ENCODE measurements around the gene MEIS1.

Gene MEIS1

DNA sequence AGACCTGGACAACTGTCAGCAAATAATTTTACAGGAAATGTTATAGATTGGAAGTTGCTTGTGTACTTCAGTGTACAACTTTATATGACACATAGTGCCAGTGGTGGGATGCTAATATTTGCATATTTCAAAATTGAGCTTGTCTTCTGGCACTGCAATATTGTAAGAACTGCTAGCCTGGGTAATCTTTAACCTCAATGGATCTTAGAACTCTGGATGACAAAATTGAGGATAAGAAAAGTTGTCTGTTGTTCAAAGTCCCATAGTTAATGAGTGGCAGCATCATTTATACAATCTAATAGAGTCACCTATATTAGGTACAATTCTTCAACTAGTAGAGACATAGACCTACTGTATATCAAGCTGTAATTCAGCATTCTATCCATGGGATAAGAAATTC lies 110.3 kb downstream of the MEIS1 start:
- DNase-seq, result no peak

DNA sequence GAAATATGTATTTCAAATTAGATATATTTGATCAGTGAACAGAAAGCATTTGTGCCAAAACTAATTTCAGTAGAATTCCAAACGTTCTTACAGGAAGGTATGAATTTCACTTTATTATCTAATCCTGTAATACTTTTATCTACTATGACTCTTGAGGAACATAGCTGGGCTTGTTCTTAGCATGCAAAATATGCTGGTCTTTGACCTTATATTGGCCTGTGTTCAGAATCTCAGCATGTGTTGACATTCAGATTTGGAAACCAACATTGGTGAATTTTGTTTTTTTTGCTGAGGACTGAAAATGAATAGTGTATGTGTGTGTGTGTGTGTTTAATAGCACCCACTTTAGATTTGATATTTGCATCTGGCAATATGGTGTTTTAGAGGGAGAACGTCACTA lies 112.2 kb downstream of the MEIS1 start:
- no peak for DNase-seq

- no peak for DNase-seq
Measured at GRCh38 chr2:66547887-66548286, 113.0 kb downstream of the MEIS1 start.

DNA sequence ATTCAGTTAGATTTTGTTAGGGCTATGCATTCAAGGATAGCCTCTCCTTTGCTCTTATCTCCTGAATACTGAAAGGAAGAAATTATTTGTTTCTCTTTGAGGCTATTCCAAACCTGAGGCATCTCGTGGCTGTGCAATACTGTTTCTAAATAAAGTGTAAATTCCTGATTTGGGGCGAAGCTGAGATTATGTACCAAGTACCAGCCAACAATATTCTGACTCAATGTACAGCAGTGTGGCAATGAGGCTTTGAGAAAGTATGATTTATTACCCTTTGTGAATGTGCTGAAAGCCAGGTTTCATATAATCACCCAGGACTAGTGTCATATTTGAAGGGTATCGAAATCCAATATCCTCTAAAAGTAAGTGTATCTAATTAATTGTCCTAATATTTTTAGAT lies 113.5 kb downstream of the MEIS1 start:
- no peak for DNase-seq

GRCh38 chr2:66550826-66551225 lies 115.9 kb downstream of the MEIS1 start:
- no peak for DNase-seq

DNA sequence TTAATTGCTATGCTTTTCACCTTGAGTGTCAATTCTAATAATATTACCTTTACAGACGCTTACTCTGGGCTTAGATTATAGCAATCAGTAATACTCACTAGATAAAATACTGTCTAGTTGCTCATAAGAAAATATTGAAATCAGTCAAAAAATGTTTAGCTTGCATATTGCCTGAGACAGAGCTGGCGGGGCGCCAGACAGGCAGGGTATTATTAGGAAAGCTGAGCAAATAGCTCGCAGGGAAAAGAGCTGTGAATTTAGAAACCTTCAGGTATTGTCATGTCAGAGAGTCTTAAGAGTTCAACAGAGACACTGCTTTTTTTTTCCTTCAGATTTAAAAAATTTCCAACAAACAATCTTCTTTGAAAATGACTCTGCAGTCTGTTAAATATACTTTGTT lies 118.4 kb downstream of the MEIS1 start:
- DNase-seq, result no peak

DNA sequence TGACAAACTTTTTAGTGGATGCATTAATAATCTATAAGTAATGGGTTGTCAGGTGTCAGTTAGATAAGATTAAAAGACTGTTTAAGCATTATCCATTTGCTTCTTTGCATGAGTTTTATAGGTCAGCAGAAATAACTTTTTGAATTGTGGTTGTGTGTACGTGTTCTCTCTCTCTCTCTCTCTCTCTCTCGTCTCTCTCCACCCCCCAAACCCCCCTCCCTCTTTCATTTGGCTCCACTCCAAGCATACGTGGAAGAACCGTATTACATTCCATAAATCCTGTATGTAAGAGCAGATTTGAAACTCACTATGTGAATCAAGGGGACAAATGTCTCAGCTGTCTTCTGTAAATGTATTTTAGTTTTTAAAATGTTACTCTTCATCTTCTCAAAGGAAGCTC lies 120.2 kb downstream of the MEIS1 start:
- no peak for DNase-seq

DNA sequence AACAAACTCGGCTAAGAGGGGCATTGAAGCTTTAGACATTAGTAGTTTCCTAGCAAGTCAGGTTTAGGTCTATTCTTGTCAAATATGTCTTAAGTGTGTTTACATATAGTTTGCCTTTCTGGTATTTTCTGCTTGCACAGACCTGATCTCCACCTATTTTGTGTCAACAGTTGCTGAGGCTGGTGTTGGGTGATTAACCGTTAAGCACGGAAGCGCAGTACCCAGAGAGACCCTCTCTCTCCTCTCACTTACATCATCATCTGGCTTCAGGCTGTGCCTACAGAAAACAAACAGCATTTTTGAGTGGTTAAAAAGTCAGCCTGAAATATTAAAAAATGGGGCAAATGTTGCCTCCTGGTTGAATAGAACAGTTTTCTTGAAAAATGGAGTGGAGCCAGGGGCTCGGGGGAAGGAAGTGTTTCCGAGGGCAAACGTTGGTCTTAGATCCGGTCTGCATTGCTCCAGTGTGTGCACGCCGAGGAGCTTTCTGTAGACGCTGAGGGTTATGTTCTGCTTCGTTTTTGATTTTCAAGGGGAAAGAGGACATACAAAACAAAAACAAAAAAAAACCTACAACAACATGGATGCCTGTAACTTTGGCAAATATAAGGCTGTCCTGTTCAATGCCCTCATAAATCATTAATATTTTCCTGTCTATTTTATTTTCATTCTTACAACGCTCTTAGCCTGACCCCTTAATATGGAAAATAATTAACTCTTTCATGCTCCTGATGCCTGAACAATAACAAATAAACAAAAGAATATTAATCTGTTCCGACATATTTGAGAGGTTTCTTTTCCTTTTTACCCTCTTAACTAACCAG lies 120.8 kb downstream of the MEIS1 start:
- DNase-seq, result no peak

DNA sequence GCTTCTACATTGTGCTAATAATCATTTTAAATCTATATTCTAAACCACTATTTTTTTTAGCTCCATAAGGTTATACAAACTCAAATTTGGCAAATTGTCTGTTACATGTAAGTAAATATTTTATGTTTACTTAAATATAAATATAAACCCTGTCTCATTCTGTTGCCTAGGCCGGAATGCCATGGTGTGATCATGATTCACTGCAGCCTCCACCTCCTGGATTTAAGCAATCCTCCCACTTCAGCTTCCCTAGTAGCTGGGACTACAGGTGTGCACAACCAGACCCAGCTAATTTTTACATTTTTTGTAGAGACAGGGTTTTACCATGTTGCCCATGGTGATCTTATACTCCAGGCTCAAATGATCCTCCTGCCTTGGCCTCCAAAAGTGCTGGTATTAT lies 124.7 kb downstream of the MEIS1 start:
- DNase-seq, result no peak

- DNase-seq, result no peak
Measured at GRCh38 chr2:66560683-66561082, 125.8 kb downstream of the MEIS1 start.

DNA sequence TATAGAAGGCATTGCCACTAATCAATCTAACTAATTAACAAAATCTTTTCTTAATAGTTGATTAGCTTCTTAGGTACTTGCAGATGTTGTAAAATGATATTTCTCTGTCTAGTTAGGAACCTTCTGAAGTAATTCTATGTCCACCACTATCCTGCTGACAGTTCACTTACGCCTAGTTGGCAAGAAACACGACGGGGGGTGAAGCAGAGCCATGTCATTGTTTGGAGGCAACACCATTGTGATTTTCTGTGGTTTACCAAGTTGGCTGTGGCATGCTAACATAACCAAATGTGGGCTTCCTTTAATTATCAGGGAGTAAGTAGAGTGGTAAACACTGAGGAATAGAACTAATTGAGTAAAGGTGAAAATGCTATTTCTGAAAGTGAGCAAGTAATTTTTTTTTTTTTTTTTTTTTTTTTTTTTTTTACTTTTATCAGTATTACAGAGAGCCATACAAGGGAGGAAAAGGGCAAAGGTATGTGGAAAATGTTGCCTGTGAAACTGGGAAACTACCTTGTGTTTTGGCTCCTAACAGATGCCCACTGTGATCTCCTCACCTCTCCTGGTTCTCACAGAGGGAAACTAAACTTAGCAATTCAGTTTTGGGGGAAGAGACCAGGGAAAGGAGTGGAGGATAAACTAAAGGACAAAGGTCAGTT lies 126.8 kb downstream of the MEIS1 start:
- no peak for DNase-seq

DNA sequence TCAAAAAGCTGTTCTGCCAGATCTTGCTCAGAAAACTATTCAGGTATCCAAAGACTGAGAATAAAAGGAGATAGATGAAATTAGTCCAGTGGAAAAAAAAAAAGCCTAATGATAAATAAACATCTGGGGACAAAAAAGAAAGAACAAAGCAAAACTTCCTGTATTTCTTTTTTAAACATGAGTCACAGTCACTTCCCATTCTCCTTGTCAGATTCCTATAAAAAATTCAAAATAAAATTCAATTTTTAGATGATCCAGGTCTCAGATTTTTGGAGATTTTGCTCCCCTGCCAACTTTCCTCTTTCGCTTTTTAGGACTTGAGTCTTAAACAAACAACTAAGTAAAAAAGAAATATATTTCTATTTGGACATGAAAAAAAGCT lies 127.4 kb downstream of the MEIS1 start:
- DNase-seq, result no peak

DNA sequence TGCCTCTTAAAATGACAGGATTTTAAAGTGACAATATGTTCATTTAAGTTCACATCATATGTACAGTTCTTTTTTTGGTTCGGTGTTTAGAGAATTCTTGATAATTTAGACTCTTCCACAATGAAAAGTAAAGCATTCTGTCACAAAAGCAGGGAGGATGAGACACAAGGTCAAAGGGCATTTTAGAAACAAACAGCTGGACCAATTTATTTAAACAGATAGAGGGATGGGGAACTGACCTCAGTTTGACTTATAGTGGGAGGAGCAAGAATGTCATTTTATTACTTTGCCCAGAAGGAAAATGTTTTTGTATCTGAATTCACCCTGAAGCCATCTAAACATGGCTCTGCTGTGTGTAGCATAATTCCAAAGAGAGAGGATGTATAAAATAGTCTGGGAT lies 128.5 kb downstream of the MEIS1 start:
- no peak for DNase-seq

DNA sequence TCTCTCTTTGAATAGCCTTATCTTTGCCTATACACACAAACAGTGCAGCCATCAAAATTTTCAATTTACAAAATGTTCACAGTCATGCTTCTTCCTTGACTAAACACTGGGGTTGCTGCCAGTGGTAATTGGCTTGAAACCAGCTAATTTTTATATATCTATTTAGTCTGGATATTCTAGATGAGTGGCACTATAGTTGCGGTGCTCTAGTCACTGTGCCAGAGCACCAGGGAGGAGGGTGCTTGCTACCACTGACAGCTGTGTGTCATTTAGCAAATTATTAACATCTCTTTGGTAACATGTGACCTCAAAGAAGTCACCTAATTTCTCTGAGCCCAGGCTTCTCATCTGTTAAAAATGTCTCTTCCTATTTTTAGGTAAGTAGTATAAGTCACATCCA lies 130.4 kb downstream of the MEIS1 start:
- no peak for DNase-seq

DNA sequence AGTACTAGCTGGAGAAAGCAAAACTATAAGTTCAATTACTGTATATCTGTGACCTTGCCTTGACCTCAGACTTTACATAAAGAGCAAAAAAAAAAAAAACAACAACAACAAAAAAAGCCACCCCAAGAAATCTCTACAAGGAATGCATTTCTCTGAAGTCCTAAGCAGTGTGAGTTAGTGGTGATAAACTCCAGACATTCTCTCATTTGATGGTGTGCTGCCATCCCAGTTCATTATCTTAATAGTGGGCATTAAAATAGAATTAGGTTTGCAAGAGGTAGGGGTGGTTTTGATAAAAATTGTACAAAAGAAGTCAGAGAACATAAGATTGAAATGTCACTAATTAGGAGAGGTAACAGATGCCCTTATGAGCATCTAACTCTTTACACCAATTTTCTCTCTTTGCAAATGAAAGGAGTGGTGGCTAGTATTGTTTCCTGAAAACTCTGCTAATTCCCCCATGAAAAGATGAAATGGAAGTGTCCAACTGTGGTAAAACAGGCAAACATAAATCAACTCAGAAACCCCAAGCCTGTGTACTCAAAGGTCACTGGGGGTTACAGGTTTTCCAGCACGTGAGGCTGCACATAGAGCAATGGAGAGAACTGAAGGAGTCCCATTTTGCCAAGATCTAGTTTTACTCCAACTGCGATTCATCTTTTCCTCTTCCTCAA lies 131.9 kb downstream of the MEIS1 start:
- DNase-seq, result no peak

DNA sequence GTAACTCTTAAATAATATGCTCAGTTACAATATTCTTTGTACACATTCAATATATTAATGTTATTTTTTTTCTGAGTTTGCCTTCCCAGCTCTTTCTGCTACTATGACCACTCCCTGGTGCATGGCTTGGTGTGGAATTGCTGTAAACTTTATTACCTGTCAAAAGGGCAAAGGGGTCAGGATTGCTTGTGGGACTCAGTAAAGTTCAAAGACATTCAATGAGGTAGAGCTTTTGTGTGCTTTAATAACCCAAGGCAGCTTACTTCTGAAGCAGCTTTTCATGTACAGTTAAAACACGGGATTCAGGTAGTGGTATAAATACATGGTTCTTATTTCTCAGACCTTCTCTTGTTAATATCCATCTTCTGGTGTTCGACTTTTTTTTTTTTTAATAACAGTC lies 132.8 kb downstream of the MEIS1 start:
- DNase-seq, result no peak

DNA sequence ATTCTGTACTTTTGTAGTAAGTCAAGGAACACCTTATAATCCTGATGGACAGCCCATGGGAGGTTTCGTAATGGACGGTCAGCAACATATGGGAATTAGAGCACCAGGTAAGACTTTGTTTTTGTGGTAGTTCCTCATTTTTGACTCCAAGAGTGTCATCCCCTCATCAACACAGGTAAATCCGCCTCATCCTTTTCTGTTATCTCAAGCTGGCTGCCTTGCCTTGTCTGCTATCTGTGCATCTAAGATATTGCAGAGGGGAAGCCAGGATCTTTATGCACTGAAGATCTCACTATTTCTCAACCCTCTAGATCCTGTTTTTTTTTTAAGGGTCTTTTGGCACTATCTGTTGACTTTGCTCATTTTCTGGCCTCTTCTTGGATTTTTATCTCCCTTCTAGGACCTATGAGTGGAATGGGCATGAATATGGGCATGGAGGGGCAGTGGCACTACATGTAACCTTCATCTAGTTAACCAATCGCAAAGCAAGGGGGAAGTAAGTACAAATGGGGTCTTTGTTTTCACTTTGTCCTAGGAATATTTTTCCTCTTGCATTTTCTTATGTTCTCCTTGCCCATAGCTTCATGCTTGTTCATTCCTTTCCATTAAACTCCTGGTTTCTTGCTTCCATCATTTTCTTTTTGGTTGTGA lies 133.8 kb downstream of the MEIS1 start:
- DNase-seq, result no peak

- DNase-seq, result no peak
Measured at GRCh38 chr2:66569321-66569851, 134.5 kb downstream of the MEIS1 start.

DNA sequence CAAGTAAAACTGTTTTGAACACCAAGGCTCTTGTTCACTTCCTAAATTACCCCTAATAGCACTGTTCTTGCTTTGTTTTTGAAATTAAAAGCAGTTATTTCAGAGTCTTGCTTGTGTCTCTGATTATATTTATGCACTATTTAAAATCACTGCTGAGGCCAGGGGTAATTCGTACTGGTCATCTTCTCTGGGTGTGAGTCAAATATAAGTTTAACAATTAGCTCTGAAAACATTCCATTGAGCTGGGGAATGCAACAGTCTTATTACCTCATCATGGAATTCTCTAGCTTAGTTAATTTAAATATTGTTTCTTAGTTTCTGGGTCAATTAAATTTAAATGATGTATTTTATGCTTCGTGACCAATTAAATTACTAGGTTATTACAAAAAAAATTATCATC lies 135.0 kb downstream of the MEIS1 start:
- no peak for DNase-seq

DNA sequence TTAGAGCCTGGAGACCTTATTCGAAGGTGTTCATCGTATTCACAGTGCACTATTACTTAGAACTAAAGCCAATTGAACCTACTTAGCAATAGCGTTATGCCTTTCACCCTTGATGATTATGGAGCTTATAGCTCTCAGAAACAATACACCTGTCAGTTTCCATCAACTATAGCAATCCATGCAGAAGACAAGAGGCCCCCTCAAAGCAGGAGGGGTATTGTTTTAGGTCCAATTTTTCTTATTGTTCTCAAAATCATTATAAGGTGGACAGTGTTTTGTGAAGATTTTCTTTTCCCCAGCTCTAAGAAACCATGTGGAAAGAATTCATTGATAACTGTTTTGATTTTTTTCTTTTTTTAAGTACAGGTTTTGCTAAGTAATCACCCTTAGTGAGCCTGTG lies 135.5 kb downstream of the MEIS1 start:
- DNase-seq, result no peak

GRCh38 chr2:66571918-66572317 lies 137.0 kb downstream of the MEIS1 start:
- DNase-seq, result no peak

GRCh38 chr2:66572391-66572790 lies 137.5 kb downstream of the MEIS1 start:
- DNase-seq, result no peak

DNA sequence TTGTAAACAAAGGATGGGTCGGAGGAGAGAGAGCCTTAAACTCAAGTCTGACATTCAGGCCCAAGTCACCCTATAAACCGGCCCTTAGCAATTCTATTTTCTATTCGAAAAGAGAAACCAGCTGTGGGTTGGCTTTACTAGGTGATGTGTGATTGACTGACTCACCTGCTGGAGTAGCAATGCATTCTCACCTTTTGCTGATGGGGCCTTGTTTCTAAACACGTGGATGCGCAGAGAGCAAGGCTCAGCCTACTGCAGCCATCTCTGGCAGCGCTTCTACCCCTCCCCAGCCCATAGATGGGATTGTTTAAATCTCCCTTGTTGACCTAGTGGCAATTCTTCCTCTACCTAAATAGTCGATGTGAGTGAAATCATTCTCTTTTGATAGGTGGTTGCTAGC lies 138.5 kb downstream of the MEIS1 start:
- DNase-seq, result no peak

Measured in DMS 273 treated with DMSO at 0.1 percent for 48 hours (cell line).